H9 (cell line): ENCODE results near the gene TBC1D9B. TPM values are rescaled to one million over a fixed set of nuclear protein-coding genes. Genes with fewer than 3 reads are reported as not detected.

Source experiments
- DNase-seq: peaks from one replicate; pipeline ENCODE4 v3.0.0-alpha.2; 2017
- H2AFZ ChIP-seq: one replicate; pipeline ENCODE4 v1.6.1; 2013; ENCODE audit warnings: mild to moderate bottlenecking, low read length, control low read depth, moderate library complexity
- H2AK5ac ChIP-seq: 2 replicates; pipeline ENCODE4 v1.6.1; 2013; ENCODE audit warnings: low read length, control low read depth, mixed read lengths; ENCODE audit not compliant: insufficient read length
- H2BK120ac ChIP-seq: one replicate; pipeline ENCODE4 v1.6.1; 2013; ENCODE audit warnings: low read depth, mild to moderate bottlenecking, low read length, control low read depth, inconsistent platforms; ENCODE audit not compliant: poor library complexity, severe bottlenecking
- H2BK12ac ChIP-seq: 2 replicates; pipeline ENCODE4 v1.6.1; 2013; ENCODE audit warnings: low read length, control low read depth, mixed read lengths, low read depth; ENCODE audit not compliant: insufficient read length
- H2BK15ac ChIP-seq: 2 replicates; pipeline ENCODE4 v1.6.1; 2013; ENCODE audit warnings: low read depth, low read length, control low read depth
- H2BK20ac ChIP-seq: one replicate; pipeline ENCODE4 v1.6.1; 2013; ENCODE audit warnings: low read depth, mild to moderate bottlenecking, low read length, control low read depth, inconsistent platforms; ENCODE audit not compliant: poor library complexity, severe bottlenecking
- H2BK5ac ChIP-seq: 2 replicates; pipeline ENCODE4 v1.6.1; 2013; ENCODE audit warnings: low read length, control low read depth, mixed read lengths; ENCODE audit not compliant: insufficient read length
- H3K14ac ChIP-seq: 2 replicates; pipeline ENCODE4 v1.6.1; 2013; ENCODE audit warnings: low read length, control low read depth; ENCODE audit not compliant: insufficient read depth
- H3K18ac ChIP-seq: 2 replicates; pipeline ENCODE4 v1.6.1; 2013; ENCODE audit warnings: low read depth, mild to moderate bottlenecking, mixed read lengths, low read length, control low read depth; ENCODE audit not compliant: insufficient read length
- H3K23ac ChIP-seq: 2 replicates; pipeline ENCODE4 v1.6.1; 2013; ENCODE audit warnings: low read length, control low read depth, mixed read lengths, low read depth; ENCODE audit not compliant: insufficient read length
- H3K23me2 ChIP-seq: 2 replicates; pipeline ENCODE4 v1.6.1; 2013; ENCODE audit warnings: low read depth, mild to moderate bottlenecking, mixed read lengths, low read length, control low read depth; ENCODE audit not compliant: insufficient read length, poor library complexity, severe bottlenecking
- H3K27ac ChIP-seq: 2 replicates; pipeline ENCODE4 v1.5.1; 2013; ENCODE audit warnings: low read length, control low read depth, mixed read lengths, low read depth; ENCODE audit not compliant: insufficient read length
- H3K27me3 ChIP-seq: 2 replicates; pipeline ENCODE4 v1.6.1; 2013; ENCODE audit warnings: low read length, control low read depth, inconsistent platforms; ENCODE audit not compliant: insufficient read depth
- H3K4ac ChIP-seq: 2 replicates; pipeline ENCODE4 v1.6.1; 2013; ENCODE audit warnings: low read depth, mild to moderate bottlenecking, control low read depth, inconsistent platforms, low read length, moderate library complexity
- H3K4me1 ChIP-seq: 2 replicates; pipeline ENCODE4 v1.6.1; 2013; ENCODE audit warnings: low read length, control low read depth, inconsistent platforms; ENCODE audit not compliant: insufficient read depth
- H3K4me2 ChIP-seq: 2 replicates; pipeline ENCODE4 v1.6.1; 2013; ENCODE audit warnings: low read length, control low read depth, mixed read lengths; ENCODE audit not compliant: insufficient read length, insufficient read depth
- H3K56ac ChIP-seq: 2 replicates; pipeline ENCODE4 v1.6.1; 2013; ENCODE audit warnings: low read depth, mild to moderate bottlenecking, mixed read lengths, low read length, control low read depth; ENCODE audit not compliant: insufficient read length
- H3K79me1 ChIP-seq: 2 replicates; pipeline ENCODE4 v1.6.1; 2013; ENCODE audit warnings: low read depth, mild to moderate bottlenecking, moderate library complexity, low read length, control low read depth, inconsistent platforms; ENCODE audit not compliant: insufficient read depth, poor library complexity, severe bottlenecking
- H3K79me2 ChIP-seq: 2 replicates; pipeline ENCODE4 v1.6.1; 2013; ENCODE audit warnings: low read length, control low read depth, inconsistent platforms; ENCODE audit not compliant: insufficient read depth
- H3K9ac ChIP-seq: 2 replicates; pipeline ENCODE4 v1.6.1; 2013; ENCODE audit warnings: low read length, control low read depth, mixed read lengths; ENCODE audit not compliant: insufficient read length; ENCODE audit errors: extremely low read depth
- H3K9me3 ChIP-seq: one replicate; pipeline ENCODE4 v1.6.1; 2013; ENCODE audit warnings: low read depth, low read length, inconsistent platforms; ENCODE audit not compliant: control insufficient read depth
- H3T11ph ChIP-seq: one replicate; pipeline ENCODE4 v1.6.1; 2013; ENCODE audit warnings: mild to moderate bottlenecking, low read length, control low read depth, inconsistent platforms
- H4K20me1 ChIP-seq: one replicate; pipeline ENCODE4 v1.6.1; 2013; ENCODE audit not compliant: control insufficient read depth, insufficient read length, insufficient read depth
- H4K5ac ChIP-seq: 2 replicates; pipeline ENCODE4 v1.6.1; 2013; ENCODE audit warnings: low read depth, mild to moderate bottlenecking, mixed read lengths, low read length, control low read depth; ENCODE audit not compliant: insufficient read length
- H4K8ac ChIP-seq: replicated peaks from 2 replicates; pipeline ENCODE4 v1.6.1; 2013; ENCODE audit warnings: low read length, control low read depth, mixed read lengths, low read depth; ENCODE audit not compliant: insufficient read length
- H4K91ac ChIP-seq: 2 replicates; pipeline ENCODE4 v1.6.1; 2013; ENCODE audit warnings: low read depth, mild to moderate bottlenecking, moderate library complexity, mixed read lengths, low read length, control low read depth; ENCODE audit not compliant: insufficient read length
- H3K27ac Mint-ChIP-seq, 3 experiments: 2 replicates in 2 of 3; 3 replicates in 1 of 3; pipeline ENCODE4 v1.8.0; 2020 to 2021; ENCODE audit warnings: mixed read lengths in 3 of 3, mild to moderate bottlenecking in 1 of 3, moderate library complexity in 1 of 3
- H3K27me3 Mint-ChIP-seq: 2 replicates; pipeline ENCODE4 v1.8.0; 2021; ENCODE audit warnings: low read depth, mild to moderate bottlenecking, moderate library complexity, mixed read lengths
- H3K36me3 Mint-ChIP-seq, 3 experiments: 2 replicates in 2 of 3; 3 replicates in 1 of 3; pipeline ENCODE4 v1.8.0; 2020 to 2021; ENCODE audit warnings: low read depth in 3 of 3, mixed read lengths in 3 of 3; ENCODE audit not compliant: insufficient read depth in 1 of 3
- H3K4me1 Mint-ChIP-seq, 2 experiments: 2 replicates each; pipeline ENCODE4 v1.8.0; 2020; ENCODE audit warnings: mixed read lengths in 2 of 2
- H3K4me3 Mint-ChIP-seq, 2 experiments: 2 replicates in 1 of 2; 3 replicates in 1 of 2; pipeline ENCODE4 v1.8.0; 2020 to 2021; ENCODE audit warnings: mild to moderate bottlenecking in 2 of 2, mixed read lengths in 2 of 2, moderate library complexity in 1 of 2
- H3K9me3 Mint-ChIP-seq, 2 experiments: 2 replicates in 1 of 2; 3 replicates in 1 of 2; pipeline ENCODE4 v1.8.0; 2020; ENCODE audit warnings: mild to moderate bottlenecking in 2 of 2, mixed read lengths in 2 of 2, moderate library complexity in 1 of 2
- WGBS: extraction: QIAGEN DNeasy Blood & Tissue Kit; methylation state at CpG from one replicate; pipeline ENCODE4 v1.1.7; 2013; ENCODE audit warnings: missing lambda C conversion rate, low lambda C conversion rate, mixed read lengths; ENCODE audit not compliant: insufficient read length; ENCODE audit errors: extremely low coverage; 5-methylcytosine and 5-hydroxymethylcytosine counted together
- total RNA-seq: library from RNA; stranded (reverse); gene quantifications from 2 replicates; pipeline ENCODE4 v1.2.1, GENCODE V29; 2021
- TF ChIP-seq, protein P1 (sequence below): fragments of 200-600 bp; sonication (generic); conservative IDR thresholded peaks from 3 replicates; pipeline ENCODE4 v1.8.0; 2021; ENCODE audit warnings: antibody characterized with exemption, mild to moderate bottlenecking

Gene TBC1D9B
- total RNA-seq, 1 experiment from 2014 or later, result 62.1 TPM

DNA sequence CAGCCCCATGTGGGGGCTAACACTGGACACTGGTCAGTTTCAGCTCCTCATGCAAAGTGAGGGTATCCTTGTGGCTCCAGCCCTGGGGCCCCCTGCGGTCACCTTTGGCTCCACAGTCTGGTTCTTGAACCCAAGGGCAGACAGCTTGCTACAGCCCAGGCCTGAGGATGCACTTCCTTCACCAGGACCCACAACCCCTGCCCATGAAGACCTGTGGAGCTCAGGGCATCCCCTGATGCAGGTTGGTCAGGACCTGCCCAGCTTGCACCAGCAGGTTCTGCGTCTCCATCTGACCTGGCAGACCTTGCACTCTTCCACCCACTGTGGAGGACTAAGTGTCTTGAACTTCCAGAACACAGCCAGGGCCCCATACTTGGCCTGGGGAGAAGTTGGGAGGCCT is 45.4 kb downstream of the TBC1D9B start:
- no peak overlapping the region for H2BK12ac ChIP-seq
- Mint-ChIP-seq H3K4me3 (no peak overlapping the region), H3K27ac (no peak overlapping the region; a peak in 1 of 7 replicates), H3K9me3 (no peaks in the 10 kb centered on the region), H3K36me3 (peaks cover 14 to 36% (median 35%) of the 10 kb centered on the region in 3 experiments), H3K27me3 (peaks cover 12% of the 10 kb centered on the region), H3K4me1 (peaks cover 17 to 21% of the 10 kb centered on the region in 2 experiments)
- no peak overlapping the region for H2AFZ ChIP-seq
- no peaks in the 10 kb centered on the region for H3K27me3 ChIP-seq
- H2AK5ac ChIP-seq, result no peak overlapping the region
- H4K20me1 ChIP-seq, result no peaks in the 10 kb centered on the region
- no peaks in the 10 kb centered on the region for H3K79me1 ChIP-seq
- no CpG with 5 or more reads among the region's 2 CpGs for WGBS
- no peak for DNase-seq
- no peak overlapping the region for H3K14ac ChIP-seq
- H3K56ac ChIP-seq, result no peak overlapping the region
- no peak overlapping the region for H2BK20ac ChIP-seq
- H3K4me1 ChIP-seq, result no peaks in the 10 kb centered on the region
- no peaks in the 10 kb centered on the region for H3K23me2 ChIP-seq
- H3T11ph ChIP-seq, result no peak overlapping the region
- H2BK15ac ChIP-seq, result no peak overlapping the region
- no peak overlapping the region for H4K91ac ChIP-seq
- TF ChIP-seq, protein P1, sequence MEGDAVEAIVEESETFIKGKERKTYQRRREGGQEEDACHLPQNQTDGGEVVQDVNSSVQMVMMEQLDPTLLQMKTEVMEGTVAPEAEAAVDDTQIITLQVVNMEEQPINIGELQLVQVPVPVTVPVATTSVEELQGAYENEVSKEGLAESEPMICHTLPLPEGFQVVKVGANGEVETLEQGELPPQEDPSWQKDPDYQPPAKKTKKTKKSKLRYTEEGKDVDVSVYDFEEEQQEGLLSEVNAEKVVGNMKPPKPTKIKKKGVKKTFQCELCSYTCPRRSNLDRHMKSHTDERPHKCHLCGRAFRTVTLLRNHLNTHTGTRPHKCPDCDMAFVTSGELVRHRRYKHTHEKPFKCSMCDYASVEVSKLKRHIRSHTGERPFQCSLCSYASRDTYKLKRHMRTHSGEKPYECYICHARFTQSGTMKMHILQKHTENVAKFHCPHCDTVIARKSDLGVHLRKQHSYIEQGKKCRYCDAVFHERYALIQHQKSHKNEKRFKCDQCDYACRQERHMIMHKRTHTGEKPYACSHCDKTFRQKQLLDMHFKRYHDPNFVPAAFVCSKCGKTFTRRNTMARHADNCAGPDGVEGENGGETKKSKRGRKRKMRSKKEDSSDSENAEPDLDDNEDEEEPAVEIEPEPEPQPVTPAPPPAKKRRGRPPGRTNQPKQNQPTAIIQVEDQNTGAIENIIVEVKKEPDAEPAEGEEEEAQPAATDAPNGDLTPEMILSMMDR, result no peak
- no peak overlapping the region for H3K4ac ChIP-seq
- no peak overlapping the region for H2BK5ac ChIP-seq
- peaks cover 5% of the 10 kb centered on the region for H3K9me3 ChIP-seq
- H3K9ac ChIP-seq, result no peak overlapping the region
- no peak overlapping the region for H4K5ac ChIP-seq
- H2BK120ac ChIP-seq, result no peak overlapping the region
- no peak overlapping the region for H3K27ac ChIP-seq
- H3K79me2 ChIP-seq, result no peaks in the 10 kb centered on the region
- H3K23ac ChIP-seq, result no peak overlapping the region
- H3K18ac ChIP-seq, result no peak overlapping the region
- H3K4me2 ChIP-seq, result no peak overlapping the region
- no peak overlapping the region for H4K8ac ChIP-seq
